HCEC 1CT (cell line): Measurements from ENCODE around the gene SLX9.

Source experiments
- DNase-seq: peaks from one replicate; pipeline ENCODE4 v3.0.0-alpha.2; 2017

Gene SLX9

DNA sequence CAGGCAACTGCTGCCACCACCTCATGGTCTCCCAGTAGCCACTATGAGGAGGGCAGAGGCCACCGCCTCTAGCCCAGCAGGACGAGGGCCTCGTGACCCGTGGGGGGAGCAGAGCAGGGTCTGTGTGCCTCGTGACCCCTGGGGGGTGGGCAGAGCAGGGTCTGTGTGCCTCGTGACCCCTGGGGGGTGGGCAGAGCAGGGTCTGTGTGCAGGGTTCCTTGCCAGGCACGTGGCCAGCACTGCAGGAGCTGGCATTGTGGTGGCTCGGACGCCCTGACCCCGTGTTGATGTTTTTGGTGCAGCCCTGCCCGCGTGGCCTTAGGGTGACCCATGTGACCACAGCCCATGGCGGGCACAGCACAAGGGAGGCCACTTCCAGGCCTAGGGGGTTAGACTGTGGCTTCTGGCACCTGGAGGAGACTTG is 52.8 kb downstream of the SLX9 start:
- DNase-seq, result no peak

DNA sequence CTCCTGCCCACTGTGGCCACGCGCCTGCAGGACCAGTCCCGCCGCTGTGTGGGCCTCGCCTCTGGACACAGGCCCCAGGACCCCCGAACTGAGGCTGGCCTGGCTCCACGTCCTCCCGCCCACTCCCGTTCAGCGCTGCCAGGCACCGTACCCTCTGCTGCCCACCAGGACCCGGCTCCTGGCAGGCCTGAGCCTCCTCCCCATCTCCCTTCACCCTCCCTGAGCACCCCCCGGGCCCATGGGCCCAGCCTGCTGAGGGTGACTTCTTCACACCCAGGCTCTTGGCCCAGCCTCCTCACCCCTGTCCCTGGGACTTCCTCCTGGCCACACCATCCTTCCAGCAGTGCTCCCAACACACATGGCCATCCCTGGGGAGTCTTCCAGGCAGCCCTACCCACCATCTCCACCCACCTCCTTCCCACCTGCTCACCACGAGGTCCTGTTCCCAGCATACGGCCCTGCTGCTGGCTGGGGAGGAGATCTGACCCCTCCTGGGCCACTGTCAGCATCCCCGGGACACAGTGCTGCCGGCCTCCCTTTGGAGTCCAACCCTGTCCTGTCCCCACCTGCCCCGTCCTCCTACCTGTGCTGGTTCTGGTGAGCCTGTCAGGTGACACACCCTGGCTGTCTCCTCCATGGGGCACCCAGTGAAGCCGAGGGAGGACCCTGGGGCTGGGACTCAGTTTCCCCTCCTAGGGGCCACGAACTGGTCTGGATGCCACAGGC is 53.7 kb downstream of the SLX9 start:
- DNase-seq, result no peak

DNA sequence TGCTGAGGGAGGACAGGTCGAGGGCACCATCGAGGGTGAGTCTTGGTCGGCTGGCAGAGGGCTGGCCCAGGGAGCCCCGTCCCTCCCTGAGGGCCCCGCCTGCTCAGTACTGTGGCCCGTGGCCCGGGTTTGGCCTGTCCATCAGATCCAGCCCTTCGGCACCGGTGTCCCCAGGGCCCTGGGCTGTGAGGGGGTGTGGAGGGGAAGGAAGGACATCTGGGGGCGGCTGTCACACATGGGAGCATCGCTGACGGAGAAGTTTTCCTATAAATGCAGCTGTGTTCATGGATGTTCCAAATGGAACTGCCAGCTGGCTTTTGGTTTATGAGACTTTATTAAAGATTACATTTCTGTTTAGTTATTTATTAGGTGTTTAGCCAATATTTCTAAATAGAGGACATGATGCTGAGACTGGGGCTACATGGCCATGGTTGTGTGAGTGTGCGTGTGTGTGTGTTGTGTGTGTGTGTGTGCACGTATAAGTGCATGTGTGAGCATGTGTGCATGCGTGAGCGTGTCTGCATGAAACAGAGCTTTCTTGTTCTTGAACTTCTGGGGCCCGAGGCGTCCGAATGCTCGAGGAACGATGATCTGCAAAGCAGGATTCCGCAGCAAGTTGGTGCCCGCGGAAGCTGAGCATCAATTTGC is 54.3 kb downstream of the SLX9 start:
- DNase-seq, result no peak

DNA sequence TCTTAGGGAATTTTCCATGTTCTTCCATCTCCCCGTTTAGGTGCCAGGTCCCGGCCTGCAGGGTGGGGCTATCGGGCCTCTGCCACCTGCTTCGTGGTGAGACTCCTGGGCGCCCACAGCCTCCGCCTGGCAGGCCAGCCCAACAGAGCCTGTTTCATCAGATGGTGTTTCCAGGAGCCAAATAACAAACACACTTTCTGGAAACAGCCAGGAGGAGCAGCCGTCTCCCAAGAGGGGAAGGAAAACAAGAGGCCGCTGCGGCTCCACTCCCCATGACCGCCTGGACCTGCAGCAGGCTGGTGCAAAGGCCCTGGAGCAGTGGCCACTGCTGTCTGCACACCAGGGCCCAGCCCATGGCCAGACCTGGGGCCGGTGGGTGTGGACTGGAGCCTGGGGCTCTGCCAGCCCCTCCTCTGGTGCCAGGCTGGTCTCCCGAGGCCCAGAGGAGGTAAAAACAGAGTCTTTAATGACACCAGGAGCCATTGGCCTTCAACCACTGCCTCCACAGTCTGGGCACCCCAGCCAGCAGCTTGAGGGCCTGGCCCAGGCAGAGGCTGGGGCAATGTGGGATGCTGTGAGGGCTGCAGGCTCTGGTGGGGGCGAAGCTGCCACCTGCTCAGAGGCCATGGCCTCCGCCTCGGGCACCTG is 55.0 kb downstream of the SLX9 start:
- DNase-seq, result no peak

DNA sequence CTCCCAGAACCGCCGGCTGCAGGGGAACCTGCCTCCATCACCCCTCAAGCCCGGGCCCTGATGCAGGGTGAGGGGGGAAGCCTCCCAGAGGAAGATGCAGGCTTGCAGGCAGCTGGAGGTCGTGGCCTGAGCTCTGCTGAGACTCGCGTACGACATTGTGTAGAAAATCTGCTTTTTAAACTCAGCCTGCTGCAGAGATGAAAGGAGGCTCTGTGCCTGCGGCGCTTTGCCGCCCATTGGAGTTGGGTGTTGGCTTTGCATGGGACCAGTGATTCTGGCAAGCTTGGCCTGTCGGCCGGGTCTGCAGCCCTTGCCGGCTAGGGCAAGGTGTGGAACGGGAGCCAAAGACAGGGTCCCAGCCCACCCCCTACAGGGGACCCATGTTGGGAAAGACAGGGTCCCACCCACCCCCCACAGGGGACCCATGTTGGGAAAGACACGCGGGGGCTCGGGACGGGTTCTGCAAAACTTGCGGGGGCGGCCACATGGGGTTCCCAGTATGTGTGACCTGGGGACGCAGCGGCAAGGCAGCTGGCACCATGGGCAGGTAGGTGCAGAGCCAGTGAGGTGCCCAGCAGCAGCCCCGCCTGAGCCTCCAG is 55.6 kb downstream of the SLX9 start:
- no peak for DNase-seq

DNA sequence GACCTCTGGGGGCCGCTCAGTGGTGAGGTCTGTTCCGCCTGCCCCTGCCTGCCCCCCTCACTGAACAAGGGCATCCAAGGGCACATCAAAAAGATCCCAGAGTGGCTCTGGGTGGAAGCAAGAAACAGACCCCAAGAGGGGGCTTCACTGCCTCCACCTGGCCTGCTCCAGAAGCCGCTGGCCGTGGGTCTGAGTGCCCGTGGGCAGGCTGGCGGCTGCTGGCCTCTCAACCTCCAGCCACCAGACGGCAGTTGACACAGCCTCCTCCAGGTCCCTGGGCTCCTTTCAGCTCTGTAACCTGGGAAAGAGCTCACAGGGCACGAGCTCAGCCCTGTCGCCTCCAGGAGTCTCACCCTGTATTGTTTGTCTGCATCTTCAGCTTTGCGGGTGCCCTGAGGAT is 56.3 kb downstream of the SLX9 start:
- no peak for DNase-seq

DNA sequence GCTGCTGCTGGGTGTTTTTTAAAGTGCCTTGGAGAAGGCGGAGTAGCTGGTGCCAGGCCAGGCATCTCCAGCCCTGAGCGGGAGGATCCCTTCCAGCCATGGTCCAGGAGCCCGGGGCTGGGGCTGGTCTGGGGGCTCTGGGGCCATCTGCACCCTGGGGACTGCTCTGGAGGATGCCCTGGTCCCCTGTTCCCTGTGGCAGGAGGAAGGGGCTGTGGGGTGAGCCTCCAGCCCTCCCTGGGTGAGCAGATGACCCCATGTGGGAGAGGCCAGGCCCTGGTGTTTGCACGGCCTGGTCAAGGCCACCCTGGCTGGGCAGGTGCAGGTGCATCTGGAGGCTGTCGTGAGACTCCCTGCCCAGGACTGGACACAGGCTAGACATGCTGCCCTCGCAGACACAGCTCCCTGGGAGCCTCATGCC is 56.7 kb downstream of the SLX9 start:
- no peak for DNase-seq

DNA sequence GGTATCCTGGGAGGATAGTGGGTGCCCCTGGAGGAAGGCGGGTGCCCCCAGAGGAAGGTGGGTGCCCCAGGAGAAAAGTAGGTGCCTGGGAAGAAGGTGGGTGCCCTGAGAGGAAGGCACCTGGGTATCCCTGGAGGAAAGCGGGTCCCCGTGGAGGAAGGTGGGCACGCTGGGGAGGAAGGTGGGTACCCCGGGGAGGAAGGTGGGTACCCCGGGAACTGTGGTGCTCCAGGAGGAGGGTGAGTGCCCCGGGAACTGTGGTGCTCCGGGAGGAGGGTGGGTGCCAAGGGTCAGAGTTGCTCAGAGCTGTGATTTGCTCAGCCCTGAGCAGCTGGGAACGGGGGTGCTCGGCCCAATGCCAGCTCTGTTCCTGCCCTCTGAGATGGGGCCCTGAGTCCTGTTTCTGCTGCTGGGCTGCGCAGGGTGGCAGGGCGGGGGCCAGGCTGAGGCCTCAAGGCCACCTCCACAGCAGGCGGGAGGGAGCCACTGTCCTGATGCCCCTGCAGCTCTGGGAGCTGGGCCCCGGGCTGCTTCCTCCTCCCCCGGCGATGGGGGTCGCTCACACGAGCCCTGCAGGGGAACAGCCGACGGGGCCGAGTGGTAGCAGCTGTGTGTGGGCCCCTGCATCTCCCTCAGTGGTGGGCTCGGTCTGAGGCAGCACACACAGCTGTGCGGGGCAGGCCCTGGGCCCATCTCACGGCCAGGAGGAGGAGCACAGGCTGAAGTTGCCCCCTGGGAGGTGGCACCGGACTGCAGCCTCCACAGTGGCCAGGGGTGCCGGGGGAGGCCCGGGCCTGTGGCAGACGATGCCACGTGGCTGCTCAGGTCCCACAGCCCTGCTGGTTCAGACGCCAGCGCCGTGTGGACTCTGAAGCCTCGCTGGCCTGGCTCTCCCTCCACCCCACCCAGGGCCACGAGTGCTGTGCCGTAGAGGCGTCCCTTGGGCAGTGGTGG is 57.4 kb downstream of the SLX9 start:
- no peak for DNase-seq

DNA sequence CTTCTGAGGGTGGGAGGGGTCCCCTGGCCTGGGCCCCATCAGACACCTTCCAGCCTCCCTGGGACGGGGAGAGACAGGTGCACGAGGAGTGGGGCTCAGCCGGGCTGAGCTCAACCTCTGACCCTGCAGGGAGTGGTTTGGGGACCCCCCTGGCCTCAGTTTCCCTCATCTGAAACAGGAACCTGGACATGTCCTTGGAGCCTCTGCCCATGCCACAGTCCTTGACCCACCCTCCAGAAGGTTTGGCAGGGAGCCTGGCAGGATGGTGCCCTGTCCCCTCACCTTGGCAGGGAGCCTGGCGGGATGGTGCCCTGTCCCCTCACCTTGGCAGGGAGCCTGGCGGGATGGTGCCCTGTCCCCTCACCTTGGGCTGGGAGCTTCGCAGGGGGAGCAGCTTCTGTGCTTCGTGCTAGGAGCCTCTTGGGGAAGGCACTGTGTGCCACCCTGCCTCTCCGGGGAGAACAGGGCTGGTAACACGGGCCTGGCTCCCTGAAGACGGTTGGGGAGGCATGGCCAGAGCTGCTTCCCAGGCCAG is 58.3 kb downstream of the SLX9 start:
- DNase-seq, result no peak

DNA sequence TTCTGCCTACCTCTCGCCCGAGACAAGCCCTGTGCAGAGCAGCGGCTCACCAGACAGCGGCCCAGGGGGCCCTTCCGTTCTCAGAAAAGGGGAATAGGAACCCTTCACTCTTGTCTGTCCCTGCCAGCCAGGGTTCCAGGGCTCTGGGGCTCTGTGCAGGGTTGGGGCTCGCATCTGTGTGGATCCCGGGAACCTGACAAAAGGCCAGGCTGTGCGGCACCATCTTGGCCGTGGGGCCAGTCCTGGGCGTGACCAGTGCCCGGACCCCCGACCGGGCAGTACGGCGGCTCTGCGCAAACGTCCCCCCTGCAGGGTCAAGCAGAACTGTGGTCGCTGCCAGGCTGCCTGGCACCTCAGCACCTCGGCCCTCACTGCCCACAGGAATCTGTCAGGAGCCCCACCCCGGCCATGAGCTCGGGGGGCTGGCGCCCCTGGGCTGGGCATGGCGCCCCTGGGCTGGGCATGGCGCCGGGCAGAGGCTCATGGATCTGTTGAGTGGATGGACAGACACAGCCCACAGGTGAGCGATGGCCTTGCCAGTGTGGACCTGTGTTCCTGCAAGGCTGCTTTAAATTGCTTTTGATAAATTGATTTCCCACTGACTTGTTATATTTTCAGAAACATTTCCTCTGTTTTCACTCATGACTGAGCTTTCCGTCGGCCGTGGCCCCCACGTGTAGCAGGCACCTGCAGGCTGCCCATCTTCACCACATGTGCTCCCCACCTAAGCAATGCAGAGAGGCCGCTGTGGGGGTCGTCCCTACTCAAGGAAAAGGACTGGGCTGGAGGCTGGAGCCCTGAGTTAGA is 59.0 kb downstream of the SLX9 start:
- DNase-seq, result no peak

DNA sequence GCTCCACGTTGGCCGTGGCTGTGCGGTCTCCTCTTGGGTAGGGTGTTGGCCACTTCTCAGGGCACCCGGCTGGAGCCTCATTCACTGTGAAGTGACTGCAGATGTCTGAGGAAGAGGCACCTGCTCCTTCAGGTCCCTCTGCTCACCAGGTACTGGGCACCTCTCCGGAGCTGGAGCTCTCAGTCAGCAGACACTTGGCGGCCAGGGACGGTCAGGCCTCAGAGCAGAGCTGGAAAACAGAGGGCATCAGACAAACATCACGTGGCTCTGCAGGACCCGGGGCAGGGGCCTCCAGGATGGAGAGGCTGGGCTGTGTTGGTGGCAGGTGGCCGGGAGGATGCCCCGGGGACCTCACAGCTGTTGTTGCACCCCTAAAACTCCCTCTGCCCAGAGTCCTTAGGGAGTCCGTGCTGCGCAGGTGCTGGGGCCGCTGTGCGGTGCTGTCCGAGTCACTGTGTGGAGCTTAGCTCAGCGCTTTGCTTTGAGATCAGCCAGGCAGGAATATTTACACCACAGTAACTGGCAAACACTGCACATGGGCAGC is 59.7 kb downstream of the SLX9 start:
- no peak for DNase-seq

DNA sequence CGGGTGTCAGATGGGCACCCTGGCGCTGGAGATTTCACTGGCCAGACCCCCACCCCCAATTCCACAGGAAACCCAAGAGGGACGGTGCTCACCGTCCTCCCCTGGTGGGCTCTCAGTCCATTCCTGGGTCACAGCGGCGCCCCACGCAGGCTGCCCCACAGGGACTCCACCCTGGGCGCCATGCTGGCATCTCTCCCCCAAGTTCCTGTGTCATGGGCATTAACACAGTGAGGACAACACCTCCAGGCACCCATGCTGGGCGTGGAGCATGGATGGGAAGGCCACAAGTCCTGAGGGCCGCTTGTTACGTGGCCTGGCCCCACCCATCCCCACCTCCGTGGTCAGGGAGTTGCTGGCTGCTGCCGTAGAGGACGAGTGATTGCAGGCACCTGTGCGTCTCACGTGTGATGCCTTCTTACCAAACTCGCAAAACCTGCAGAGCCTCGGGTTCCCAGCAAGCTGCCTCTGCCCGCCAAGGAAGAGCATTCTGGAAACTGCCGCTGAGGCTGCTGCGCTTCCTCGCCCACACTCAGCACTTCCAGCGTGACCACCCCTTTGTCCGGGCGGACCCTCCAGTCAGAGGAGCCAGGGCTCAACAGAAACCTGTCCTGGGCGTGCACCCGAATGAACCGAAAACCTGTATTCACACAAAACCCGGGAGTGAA is 60.3 kb downstream of the SLX9 start:
- DNase-seq, result no peak

DNA sequence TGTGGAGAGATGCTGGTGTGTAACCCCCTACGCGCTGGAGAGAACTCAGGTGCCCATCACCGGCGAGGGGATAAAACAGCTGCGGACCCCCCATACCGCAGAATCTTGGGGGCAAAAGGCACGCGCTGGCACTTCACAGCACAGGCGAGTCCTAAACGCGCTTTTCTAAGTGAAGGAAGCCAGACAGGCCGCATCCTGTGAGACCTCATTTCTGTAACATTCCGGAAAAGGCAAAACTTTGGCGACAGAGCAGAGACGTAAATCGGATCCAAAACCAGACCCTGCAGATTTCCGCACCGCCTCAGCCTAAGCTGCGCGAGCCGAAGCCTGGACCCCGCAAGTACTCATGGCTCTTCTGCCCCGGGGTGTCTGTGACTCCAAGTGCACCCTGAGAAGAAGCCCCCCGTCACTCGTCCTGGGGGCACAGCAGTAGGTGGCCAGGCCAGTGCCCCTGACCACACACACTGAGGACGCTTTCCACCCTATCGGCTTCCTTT is 60.9 kb downstream of the SLX9 start:
- no peak for DNase-seq

DNA sequence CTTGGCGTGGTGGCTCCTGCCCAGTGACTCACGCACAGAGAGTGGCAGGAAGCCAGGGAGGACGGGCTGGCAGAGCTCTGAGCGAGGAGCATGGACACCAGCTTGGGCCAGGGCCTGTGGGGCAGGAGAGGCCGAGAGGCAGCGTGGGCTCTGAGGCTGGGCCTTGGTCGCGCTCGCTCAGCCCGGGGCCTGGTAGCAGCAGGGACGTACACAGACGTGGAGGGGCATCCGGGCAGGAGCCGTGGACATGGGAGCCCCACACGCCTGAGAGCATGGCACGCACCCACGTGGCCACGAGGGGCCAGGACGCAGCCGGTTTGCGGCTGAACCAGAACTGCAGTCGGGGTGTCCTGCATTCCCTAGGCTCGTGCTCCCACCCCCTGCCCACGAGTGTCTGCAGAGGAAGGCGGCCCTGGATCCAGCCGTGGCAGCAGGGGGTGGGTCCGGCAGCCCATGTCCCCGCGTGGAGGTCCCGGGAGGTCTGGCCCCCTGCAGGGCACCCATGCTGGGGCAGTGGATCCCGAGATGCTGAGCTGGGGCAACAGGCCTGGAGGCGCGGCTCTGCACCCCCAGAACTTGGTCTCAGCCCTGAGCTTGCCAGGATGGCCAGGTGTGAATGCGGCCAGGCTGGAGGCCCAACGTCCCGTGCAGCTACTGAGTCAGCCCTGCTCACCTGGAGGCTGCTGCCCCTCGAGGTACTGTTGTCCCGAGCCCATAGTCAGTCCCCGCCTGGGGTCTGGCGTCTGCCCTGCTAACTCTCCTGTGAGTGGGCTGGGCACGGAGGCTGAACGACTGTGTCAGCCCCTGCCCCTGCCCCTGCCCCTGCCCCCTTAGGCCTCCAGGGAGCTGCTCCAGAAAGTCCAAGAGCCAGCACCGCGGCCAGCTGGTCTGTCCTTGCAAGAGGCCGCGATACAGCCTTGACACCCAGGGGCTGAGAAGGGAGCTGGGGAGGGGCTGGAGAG is 61.6 kb downstream of the SLX9 start:
- DNase-seq, result peak; percentile 64

DNA sequence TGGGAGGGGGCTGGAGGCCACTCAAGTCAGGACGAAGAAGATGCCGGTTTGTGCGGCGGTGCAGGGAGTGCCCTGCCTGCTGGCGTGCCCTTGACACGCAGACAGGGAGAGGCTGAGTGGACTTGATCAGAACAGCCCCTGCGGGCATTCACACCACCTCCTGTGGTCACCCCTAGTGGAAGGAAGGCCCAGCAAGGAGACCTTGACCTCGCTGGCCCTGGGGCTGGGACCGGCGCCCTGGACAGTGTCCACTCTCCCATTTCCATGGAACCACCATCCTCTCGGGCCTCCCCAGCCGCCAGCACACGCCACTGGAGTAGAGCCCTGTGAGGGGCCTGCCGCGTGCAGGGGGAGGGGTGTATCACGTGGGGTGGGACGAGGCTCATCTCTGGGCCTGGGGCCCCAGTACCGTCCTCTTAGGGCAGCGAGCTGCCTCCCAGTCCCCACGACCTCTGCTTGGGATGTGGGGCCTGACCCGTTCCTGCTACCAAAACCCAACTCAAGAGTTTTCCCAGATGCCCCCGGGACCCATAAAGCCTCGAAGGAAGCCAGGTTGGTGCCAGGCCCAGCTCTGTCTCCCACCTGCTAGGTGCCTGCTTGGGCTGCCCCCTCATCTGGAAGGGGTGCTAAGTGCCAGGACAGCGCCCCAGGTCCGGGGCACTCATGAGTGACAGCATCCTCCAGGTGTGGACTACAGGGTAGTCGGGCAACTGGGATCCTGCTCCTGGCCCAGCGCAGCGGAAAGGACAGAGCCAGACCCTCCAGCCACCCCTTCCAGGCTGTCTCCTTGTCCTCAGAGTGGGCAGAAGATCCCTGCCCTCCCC is 62.8 kb downstream of the SLX9 start:
- no peak for DNase-seq

DNA sequence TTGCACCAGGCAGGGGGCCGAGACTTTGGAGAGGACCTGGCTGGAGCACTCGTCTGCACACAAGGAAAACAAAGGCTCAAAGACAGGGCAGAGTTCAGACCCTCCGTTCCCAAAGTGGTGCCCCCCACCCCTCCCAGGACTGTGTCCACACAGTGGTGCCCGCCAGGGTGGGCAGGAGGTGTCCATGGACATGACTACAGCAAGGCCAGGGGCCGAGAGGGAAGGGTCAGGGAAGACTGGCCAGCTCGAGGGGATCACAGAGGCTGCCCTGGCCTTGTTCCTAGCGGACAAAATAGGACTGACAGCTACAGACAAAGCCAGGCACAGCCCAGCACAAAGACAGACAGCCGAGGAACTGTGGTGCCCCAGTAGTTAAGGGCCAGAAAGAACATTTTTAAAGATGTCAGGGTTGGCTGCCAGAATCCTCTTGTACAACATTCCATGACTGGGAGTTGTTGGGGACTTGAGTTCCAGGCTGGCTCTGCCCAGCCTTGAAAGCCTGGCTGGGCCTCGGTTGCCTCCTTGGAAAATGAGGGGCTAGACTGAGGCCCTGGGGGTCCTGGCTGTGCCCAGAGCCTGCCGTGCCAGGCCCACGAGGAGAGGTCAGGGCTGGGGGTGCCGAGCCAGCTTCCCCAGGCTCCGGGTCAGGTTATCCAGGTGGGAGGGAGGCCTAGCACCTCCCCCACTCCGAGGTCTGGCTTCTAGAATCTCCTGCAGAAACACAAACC is 63.7 kb downstream of the SLX9 start:
- no peak for DNase-seq

DNA sequence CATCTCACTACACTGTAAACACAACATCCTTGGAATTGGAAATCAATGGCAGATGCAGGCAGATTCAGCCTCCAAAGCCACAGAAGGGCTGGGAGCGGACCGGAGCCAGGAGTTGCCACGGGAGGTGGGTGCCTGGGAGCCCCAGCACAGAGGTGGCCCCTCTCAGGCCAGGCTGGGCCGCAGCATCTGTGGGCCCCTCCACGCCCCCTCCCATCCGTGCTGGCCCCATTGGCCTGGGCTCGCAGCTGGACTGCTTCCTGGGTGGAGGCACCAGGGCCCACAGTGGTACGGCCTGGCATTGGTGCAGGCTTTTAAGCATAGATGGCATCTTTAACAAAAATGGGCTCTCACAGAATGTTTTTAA is 64.2 kb downstream of the SLX9 start:
- DNase-seq, result no peak
